Effector memory CD4-positive, alpha-beta T cell (primary cell): Measurements from ENCODE around the gene RALGPS1.

ENCODE experiments used
- DNase-seq, 3 donors: peaks; one replicate each; pipeline ENCODE4 v3.0.0-alpha.2; 2020
- H3K27ac ChIP-seq: 2 replicates; pipeline ENCODE4 v1.7.0; 2013; ENCODE audit warnings: mild to moderate bottlenecking, low read length, moderate library complexity; ENCODE audit not compliant: insufficient read depth, poor library complexity, severe bottlenecking
- H3K27me3 ChIP-seq: replicated peaks from 2 replicates; pipeline ENCODE4 v1.7.0; 2013; ENCODE audit warnings: mild to moderate bottlenecking, low read length; ENCODE audit not compliant: insufficient read depth, control insufficient read depth, poor library complexity, severe bottlenecking
- H3K36me3 ChIP-seq: 2 replicates; pipeline ENCODE4 v1.7.0; 2013; ENCODE audit warnings: mild to moderate bottlenecking, low read length, moderate library complexity; ENCODE audit not compliant: control insufficient read depth, insufficient read depth
- H3K4me1 ChIP-seq: 2 replicates; pipeline ENCODE4 v1.7.0; 2013; ENCODE audit warnings: low read length, mild to moderate bottlenecking; ENCODE audit not compliant: control insufficient read depth, insufficient read depth, poor library complexity, severe bottlenecking
- H3K4me3 ChIP-seq: 2 replicates; pipeline ENCODE4 v1.7.0; 2013; ENCODE audit warnings: low read length, low read depth, mild to moderate bottlenecking; ENCODE audit not compliant: insufficient read depth, poor library complexity, severe bottlenecking
- H3K9me3 ChIP-seq: 2 replicates; pipeline ENCODE4 v1.7.0; 2013; ENCODE audit warnings: mild to moderate bottlenecking, low read length, moderate library complexity; ENCODE audit not compliant: control insufficient read depth

RALGPS1 gene

DNA sequence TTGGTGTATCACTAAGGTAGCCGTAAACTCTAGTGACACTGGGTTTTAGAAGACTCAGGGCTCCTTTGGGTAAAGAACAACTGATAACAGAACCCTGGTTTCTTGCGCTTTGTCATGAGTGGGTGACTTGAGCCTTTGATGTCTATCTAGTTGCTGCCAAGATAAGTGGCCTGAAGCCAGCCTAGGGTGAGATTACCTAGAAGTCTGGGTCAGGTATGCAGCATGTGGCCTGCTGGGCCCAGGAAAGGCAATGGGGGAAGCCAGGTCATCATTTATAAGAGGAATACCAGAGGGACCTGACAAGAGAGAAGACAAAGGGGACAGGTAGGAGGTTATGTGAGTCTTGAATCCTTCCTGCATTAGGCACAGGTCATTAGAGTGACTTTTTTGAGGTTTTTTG, 326.8 kb downstream of the RALGPS1 start:
- H3K4me3 ChIP-seq: no peak overlapping the region
- peaks cover 4% of the 10 kb centered on the region for H3K4me1 ChIP-seq
- H3K27me3 ChIP-seq: no peaks in the 10 kb centered on the region

DNA sequence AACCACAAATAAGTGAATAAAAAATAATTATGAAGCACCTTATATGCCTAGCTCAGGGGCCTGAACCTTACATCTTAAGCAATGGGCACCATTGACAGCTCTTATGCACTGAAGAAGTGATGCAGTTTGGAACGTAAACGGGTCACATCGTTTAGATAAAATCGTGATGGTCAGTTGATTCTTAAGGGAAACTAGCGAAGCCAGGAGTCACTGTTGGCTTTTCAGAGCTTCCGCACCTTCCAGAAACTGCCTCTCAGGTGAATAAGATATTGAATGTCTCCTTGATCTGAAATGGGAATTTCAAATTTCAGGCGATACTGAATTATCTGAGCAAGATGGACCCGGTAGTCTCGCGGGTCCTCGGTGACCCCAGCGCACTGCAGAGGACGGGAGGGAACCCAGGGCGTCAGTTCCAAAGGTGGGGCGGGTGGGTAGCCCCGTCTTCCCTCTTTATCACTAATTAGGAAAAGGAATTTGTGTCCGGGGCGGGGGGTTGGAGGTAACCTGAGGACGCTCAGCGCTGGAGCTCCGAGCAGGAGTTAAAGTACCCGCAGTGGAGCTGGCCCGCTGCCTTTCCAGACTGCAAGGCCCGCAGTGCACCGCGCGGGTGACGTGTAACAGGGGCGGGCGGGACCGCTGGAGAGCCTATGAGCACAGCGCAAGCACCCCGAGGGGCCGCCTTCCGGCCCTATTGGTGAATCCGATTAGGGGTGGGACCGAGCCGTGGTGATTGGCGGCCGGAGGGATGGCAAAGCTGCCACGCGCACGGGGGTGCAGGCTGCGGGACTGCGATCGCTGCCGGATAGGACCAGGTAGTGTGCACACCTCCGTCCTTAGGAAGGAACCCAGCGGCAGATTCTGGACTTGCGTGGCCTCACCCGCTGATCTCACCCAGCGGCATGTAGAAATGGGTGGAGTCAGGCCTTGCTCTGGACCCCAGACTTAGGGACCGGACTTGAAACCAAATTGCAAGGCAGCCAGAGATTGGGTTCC, 330.3 kb downstream of the RALGPS1 start:
- Histone ChIP-seq H3K36me3 (no peaks in the 10 kb centered on the region), H3K9me3 (no peaks in the 10 kb centered on the region), H3K4me3 (peak overlapping the region; percentile 49), H3K27me3 (no peaks in the 10 kb centered on the region), H3K4me1 (peaks cover 4% of the 10 kb centered on the region), H3K27ac (no peak overlapping the region)
- peak; percentile 81 to 90 (median 89) for DNase-seq

More for the DNA sequence above, 326.8 kb downstream of the RALGPS1 start:
- Histone ChIP-seq H3K9me3 (no peaks in the 10 kb centered on the region), H3K36me3 (no peaks in the 10 kb centered on the region), H3K27ac (no peak overlapping the region)
- no peak for DNase-seq

DNA sequence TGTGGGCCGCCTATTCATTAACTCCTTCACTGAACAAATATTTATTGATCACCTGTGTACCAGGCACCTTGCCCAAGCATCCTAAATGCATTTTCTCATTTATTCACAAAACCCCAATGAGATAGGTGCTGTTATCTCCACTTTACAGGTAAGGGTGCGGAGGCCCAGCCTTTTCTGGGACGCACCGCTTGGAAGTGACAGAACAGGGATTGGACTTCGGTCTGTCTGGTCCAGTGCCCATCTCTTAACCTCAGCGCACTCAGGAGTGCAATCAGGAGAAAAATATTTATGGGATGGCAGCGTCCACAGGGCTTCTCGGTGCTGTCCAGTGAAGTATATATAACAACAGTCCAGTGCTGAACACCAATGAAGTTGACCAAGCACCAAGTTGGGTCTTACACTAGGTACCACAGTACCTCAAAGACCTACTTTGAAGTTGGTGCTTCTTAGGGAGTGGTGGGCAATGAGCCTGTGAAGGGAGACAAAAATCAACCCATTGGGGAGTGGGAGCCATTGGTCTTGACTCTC, 331.1 kb downstream of the RALGPS1 start:
- H3K27me3 ChIP-seq: no peaks in the 10 kb centered on the region
- peaks cover 4% of the 10 kb centered on the region for H3K4me1 ChIP-seq
- peak overlapping the region; percentile 49 for H3K4me3 ChIP-seq
- no peaks in the 10 kb centered on the region for H3K36me3 ChIP-seq
- H3K27ac ChIP-seq: no peak overlapping the region
- no peaks in the 10 kb centered on the region for H3K9me3 ChIP-seq
- DNase-seq: no peak

DNA sequence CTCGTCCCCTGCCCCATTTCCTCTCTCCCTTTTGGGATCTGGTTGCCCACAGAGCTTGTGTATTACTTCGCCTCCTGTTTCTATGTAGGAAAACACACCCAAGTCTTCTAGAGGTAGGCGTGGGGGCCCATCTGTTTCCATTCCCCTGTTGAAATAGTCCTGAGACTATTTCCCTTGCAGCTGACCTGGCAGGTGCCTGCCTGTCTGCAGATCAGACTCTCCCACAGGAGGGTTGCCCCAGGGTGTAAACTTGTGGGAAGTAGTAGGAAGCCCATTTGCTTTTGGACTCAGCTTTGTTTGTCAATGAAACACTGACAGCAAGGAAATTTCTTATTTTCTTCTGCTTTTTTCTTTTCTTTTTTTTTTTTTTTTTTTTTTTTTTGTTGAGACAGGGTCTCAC, 333.7 kb downstream of the RALGPS1 start:
- Histone ChIP-seq H3K27ac (no peak overlapping the region), H3K9me3 (no peaks in the 10 kb centered on the region), H3K4me3 (no peak overlapping the region), H3K4me1 (peaks cover 4% of the 10 kb centered on the region), H3K36me3 (no peaks in the 10 kb centered on the region), H3K27me3 (no peaks in the 10 kb centered on the region)
- DNase-seq: no peak

GRCh38 chr9:127249877-127250276, 335.3 kb downstream of the RALGPS1 start:
- Histone ChIP-seq H3K36me3 (no peaks in the 10 kb centered on the region), H3K27ac (no peak overlapping the region), H3K9me3 (no peaks in the 10 kb centered on the region), H3K4me3 (no peak overlapping the region), H3K27me3 (no peaks in the 10 kb centered on the region), H3K4me1 (peaks cover under 1% of the 10 kb centered on the region)
- no peak for DNase-seq

GRCh38 chr9:127250896-127251391, 336.4 kb downstream of the RALGPS1 start:
- Histone ChIP-seq H3K27ac (no peak overlapping the region), H3K9me3 (no peaks in the 10 kb centered on the region), H3K4me3 (no peak overlapping the region), H3K27me3 (no peaks in the 10 kb centered on the region), H3K4me1 (no peaks in the 10 kb centered on the region), H3K36me3 (no peaks in the 10 kb centered on the region)
- no peak for DNase-seq

DNA sequence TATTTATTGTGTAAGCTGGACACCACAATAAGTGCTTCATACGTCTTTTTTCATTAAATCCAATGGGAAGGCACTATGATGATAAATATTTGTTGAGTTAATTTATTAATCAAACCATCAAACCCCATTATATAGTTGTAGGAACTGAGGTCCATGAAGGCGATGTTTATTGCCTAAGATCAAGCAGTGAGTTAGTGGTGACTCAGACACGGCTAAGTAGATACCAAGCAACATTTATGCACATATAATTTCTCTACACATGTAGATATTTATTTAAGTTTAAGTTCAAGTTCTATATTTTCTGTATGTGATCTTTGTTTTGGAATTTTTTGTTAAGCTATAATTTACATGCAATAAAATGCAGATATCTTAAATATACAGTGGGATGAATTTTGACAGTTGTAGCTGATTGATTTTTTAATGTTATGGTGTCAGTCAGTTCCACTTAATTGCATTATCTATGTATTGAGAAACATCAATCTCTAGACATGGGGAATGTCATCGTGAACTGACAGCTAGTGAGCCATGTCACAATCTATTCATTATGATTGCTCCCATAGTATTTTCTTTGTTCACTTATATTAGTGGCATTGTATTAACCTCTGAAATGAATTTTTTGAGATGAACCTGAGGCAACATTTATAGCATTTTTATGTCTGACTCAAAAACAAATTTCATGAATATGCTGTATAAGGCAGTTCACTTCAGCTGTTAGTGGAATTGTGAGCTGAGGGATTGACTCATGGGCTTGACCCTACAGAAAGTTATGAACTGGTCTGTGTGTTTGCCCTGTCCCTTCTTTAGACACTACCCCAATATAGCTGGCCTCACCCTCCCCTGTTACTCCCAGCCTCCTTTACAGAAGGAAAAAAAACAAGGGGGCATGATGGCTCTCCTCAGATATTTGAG, 338.1 kb downstream of the RALGPS1 start:
- no peaks in the 10 kb centered on the region for H3K27me3 ChIP-seq
- DNase-seq: no peak
- H3K4me1 ChIP-seq: no peaks in the 10 kb centered on the region
- H3K9me3 ChIP-seq: no peaks in the 10 kb centered on the region
- H3K36me3 ChIP-seq: no peaks in the 10 kb centered on the region
- no peak overlapping the region for H3K27ac ChIP-seq
- no peak overlapping the region for H3K4me3 ChIP-seq

DNA sequence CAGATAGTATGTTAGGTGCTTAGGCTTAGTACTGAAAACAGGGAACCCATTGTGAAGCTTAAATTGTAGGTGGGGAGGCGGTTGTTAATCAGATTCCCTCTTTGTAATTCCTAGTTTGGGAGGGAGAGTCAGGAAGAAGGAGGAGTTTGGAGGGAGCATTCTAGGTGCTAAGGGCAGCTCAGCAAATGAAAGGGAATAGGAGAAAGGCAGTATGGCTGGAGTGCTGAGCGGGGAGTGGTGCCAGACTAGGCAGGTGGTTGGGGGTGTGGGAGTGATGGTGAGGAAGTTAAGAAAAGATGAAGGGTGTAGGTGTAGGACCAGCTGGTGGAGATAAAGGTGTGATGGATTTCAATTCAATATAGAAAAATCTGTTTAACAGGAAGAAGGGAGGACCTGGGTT, 338.9 kb downstream of the RALGPS1 start:
- H3K9me3 ChIP-seq: no peaks in the 10 kb centered on the region
- no peaks in the 10 kb centered on the region for H3K4me1 ChIP-seq
- no peak for DNase-seq
- H3K36me3 ChIP-seq: no peaks in the 10 kb centered on the region
- H3K27me3 ChIP-seq: no peaks in the 10 kb centered on the region
- no peak overlapping the region for H3K27ac ChIP-seq
- H3K4me3 ChIP-seq: no peak overlapping the region

DNA sequence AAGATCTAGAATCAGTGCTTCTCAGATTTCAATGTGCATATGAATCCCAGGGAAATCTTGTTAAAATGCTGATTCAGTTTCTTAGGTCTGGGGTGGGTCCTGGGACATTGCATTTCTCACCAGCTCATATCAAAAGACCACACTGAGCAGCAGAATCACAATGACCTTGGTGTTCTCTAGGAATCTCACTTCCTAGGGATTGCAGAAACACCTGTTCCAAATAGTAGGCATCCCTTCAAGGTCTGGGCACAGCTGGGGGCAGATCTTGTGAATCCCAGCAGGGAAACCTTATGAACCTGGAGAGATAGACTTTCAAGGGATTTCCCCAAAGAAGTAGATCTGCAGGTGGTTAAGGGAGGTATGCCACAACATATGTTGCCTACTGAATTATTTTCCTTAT, 341.1 kb downstream of the RALGPS1 start:
- H3K4me3 ChIP-seq: no peak overlapping the region
- no peaks in the 10 kb centered on the region for H3K27me3 ChIP-seq
- H3K9me3 ChIP-seq: no peaks in the 10 kb centered on the region

More for the DNA sequence above, 341.1 kb downstream of the RALGPS1 start:
- DNase-seq: no peak
- H3K36me3 ChIP-seq: no peaks in the 10 kb centered on the region
- H3K4me1 ChIP-seq: no peaks in the 10 kb centered on the region
- H3K27ac ChIP-seq: no peak overlapping the region
